EL (cell line): ENCODE measurements around the gene LGR6.
A peak's percentile ranks its signal among the peaks of the same experiment; 100 is the strongest.
"Not testable (repeated sequence)": the region's sequence is repeated elsewhere in the genome, so short reads cannot be mapped to it uniquely, and the experiment has no call there.

ENCODE experiments used
- DNase-seq: peaks from one replicate; pipeline ENCODE4 v3.0.0-alpha.2; 2016

LGR6 gene, protein sequence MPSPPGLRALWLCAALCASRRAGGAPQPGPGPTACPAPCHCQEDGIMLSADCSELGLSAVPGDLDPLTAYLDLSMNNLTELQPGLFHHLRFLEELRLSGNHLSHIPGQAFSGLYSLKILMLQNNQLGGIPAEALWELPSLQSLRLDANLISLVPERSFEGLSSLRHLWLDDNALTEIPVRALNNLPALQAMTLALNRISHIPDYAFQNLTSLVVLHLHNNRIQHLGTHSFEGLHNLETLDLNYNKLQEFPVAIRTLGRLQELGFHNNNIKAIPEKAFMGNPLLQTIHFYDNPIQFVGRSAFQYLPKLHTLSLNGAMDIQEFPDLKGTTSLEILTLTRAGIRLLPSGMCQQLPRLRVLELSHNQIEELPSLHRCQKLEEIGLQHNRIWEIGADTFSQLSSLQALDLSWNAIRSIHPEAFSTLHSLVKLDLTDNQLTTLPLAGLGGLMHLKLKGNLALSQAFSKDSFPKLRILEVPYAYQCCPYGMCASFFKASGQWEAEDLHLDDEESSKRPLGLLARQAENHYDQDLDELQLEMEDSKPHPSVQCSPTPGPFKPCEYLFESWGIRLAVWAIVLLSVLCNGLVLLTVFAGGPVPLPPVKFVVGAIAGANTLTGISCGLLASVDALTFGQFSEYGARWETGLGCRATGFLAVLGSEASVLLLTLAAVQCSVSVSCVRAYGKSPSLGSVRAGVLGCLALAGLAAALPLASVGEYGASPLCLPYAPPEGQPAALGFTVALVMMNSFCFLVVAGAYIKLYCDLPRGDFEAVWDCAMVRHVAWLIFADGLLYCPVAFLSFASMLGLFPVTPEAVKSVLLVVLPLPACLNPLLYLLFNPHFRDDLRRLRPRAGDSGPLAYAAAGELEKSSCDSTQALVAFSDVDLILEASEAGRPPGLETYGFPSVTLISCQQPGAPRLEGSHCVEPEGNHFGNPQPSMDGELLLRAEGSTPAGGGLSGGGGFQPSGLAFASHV

DNA sequence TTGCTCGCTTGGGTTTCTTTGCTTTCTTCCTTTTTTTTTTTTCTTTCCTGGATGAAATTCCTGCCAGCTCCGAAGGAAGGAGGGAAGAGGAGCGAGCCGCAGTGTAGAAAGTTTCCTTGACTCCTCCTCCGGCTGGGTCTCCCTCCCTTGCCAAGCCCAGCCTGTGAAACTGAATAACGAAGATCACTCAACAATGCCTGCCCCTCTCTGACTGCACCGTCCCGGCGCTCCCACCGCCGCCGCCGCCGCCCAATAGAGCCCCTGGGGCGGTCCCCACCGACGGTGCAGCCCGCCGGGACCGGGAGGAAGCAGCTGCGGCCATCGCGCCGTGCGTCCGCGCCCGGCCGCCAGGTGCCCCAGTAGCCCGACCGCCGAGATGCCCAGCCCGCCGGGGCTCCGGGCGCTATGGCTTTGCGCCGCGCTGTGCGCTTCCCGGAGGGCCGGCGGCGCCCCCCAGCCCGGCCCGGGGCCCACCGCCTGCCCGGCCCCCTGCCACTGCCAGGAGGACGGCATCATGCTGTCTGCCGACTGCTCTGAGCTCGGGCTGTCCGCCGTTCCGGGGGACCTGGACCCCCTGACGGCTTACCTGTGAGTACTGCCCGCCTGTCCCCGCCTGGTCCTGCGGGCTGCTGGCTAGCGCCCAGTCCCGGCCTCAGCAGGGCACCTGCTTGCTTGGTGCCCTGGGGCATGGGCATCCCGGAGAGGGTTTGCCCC, at the start of gene LGR6:
LGR6 (plus strand) TSS at position 186 of the 714 bp plus-strand sequence; CDS start at position 377, 191 bp downstream.
- DNase-seq: no peak

DNA sequence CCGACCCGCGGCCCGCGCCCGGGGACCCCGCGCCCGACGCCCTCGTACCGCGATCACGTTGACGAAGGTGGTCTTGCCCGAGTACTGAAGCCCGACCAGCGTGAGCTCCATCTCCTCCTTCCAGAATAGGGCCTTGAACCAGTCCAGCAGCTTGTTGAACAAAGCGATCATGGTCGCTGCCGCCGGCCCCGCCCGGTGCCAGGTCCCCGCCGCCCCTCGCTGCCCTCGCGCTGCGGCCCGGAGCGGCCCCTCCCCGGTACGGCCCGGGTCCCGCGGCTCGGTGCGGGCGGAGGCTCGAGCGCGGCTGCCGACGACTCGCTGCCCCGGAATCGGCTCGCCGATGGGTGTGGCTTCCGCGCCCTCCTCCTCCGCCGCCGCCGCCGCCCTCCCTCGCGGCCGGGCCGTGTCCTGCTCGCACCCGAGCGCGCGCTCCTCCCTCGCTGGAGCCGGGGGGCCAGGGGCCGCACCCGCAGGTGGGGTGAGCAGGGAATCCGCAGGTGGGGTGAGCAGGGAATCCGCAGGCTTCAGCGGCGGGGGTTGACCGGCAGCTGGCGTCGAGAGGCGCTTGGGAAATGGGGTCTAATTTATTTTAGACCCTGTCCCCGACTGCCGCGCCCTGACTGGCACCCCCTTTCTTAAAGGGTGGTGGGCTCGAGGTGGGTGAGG, 49.1 kb upstream of the LGR6 start, which contains the start of gene ARL8A:
ARL8A (minus strand) TSS at position 336 of the 666 bp plus-strand sequence; CDS start at position 171, 165 bp downstream.
- peak; percentile 45 for DNase-seq

DNA sequence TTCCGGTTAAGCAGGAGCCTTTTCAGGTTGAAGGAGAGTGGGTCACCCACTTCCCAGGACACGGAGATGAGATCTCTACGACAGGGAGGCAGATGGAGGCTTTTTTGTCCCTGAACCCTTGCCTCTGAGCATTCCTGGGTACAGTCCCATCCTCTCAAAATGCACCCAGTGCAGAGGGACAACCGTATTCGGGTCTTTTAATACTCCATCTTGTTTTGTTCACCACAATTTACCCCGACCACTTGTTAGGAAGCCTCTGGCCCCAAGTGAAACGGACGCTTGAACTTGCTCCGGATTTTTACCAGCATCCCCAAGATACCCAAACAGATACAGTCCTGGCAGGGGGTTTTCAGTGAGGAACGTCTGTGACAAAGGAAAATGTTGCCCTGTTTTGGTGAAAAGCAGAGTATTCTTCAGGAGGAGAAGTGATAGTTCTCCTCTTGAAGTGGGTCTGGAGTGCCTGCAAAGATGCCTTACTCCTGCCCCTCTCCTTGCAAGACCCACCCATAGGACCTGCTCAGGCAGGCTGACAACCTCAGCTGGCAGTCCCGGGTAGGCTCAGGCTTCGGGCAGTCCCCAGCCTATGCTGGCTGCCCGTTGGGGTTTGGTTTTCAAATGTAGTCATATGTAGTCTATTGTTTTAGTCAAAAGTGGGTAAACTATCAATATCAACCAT, 48.4 kb upstream of the LGR6 start:
- DNase-seq: no peak

DNA sequence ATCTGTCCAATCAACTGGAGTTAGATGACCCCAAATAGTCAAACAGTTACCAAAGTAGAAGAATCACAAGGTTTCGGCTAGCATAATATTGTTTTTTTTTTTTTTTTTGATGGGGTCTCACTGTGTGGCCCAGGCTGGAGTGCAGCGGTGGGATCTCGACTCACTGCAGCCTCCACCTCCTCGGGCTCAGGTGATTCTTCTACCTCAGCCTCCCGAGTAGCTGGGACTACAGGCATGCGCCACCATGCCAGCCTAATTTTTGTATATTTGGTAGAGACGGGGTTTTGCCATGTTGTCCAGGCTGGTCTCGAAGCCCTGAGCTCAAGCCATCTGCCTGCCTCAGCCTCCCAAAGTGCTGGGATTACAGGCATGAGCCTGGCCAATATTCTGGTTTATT, 47.9 kb upstream of the LGR6 start:
- not testable (repeated sequence) for DNase-seq

DNA sequence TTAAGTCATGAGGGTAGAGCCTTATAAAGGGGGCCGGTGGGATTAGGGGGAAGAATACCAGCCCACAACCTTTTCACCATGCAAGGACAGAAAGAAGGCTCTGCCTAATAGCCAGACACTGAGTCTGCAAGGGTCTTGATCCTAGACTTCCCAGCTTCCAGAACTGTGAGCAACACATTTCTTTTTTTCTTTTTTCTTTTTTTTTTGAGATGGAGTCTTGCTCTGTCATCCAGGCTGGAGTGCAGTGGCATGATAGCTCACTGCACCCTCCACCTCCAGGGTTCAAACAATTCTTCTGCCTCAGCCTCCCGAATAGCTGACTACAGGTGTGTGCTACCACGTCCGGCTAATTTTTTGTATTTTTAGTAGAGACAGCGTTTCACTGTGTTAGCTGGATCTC, 47.3 kb upstream of the LGR6 start:
- no peak for DNase-seq

DNA sequence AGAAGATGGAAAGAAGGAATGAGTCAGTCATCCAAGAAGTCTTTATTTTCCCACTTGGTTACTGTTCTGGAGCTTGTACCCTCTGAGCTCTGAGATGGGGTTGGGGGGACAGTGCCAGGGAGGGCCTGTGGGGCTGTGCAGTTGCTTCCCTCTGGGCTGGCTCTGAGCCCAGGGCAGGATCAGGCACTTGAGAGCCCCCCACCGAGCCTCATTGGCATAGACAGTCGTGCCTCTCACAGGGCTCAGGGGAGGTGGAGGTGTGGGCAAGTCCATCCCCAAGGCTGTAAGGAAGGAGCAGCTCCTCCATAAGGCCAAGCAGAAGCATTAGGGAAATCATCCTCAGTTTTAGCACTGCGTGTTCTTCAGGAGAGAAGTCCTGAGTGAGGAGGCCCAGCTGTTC, 46.6 kb upstream of the LGR6 start:
- no peak for DNase-seq

DNA sequence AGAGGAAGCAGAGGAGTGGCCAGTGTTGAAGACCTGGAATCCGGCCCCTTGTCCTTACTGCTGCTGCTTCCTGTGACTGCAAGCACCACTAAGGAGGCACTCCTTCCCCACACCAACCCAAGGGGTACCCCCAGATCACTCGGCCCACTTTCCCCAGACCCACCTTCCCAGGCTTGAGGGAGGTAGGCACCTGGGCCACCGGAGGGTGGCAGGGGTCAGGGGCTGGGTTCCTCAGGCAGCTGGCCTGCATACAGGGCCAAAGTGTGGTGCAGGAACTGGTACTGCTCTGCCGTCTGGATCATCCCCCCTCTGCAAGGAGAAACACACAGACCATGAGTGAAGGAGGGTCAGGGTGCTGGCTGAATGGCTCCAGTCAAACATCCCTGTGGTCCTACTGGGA, 45.2 kb upstream of the LGR6 start:
- DNase-seq: no peak

DNA sequence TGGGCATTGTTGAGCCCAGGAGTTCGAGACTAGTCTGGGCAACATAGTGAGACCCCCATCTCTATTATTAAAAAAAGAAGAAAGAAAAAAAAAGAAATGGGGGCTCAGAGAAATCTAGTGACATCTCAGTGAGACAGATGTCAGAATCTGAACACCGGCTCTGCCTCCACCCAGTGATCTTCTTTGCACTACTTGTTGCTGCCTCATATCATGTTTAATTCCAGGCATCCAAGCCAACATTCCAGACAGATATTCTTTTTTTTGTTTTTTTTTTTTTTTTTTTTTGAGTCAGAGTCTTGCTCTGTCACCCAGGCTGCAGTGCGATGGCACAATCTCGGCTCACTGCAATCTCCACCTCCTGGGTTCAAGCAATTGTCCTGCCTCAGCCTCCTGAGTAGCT, 44.0 kb upstream of the LGR6 start:
- no peak for DNase-seq

DNA sequence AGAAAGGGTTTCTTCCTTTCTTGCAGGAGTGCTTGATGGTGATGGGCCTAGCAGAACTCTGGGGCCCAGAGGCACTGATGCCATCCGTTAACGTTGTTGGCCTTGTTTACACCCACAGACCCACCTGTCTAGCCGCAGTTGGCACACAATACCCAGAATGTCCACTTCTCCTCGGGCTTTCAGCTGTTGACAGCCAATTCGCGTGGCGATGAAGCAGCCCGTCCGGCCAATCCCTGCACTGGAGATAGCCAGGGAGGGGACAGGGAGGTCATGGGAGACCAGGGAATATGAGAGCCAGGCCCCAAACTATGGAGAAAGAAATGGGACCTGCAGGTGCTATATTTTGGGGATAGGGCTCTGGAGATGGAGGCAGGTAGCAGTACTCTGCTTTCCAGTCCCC, 43.4 kb upstream of the LGR6 start:
- DNase-seq: no peak

DNA sequence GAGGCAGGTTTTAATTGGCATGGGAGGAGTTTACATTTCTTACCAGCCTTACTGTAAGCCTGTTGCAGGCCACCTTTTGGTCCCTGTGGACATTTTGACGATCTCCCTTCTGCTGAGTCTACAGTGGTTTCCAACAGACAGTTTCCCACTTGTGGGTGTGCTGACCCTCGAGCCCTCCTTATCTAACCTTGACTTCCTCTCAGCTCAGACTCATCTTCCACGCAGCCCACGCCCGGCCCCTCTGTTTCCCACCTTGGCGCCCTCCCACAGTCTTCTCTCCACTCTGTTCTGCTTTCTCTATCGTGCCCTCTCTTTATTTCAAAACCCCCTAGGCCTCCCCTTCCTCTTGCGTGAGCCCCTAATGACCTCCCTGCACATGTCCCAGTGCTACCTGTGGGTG, 43.0 kb upstream of the LGR6 start:
- no peak for DNase-seq

DNA sequence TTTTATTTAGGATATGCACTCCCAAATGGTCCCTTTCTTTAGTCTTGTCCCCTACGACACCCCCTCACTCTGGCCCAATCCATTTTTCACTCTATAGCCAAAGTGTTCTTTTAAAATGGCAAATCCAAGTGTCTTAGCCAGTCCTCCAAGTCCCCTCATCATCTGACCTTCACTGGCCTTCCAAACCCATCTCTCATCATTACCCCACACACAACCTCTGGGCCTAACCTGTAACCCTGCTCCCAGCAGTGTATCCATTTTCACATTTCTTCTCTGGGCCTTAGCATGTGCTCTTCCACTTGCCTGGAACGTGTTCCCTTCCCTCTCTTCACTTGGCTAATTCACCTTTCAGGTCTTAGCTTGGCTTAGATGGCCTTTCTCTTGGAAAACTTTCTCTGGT, 42.6 kb upstream of the LGR6 start:
- no peak for DNase-seq

DNA sequence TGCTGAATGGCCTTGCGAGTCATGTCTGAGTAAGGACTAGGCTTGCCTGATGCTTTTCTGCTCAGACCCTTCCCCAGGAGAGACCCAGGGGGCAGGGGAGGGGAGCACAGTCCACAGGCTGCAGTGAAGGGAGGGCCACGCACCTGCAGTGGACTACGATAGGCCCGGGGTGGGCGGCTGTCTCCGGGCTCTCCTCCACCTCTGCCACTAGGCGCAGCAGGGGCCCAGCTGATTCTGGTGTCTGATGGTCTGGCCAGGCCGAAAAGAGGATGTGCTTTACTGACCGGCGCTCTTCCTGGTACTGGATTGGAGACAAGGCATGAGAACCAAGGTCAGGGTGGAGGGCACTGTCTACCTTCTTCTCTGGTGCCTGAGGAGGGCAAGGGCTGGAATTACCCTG, 41.2 kb upstream of the LGR6 start:
- DNase-seq: no peak

DNA sequence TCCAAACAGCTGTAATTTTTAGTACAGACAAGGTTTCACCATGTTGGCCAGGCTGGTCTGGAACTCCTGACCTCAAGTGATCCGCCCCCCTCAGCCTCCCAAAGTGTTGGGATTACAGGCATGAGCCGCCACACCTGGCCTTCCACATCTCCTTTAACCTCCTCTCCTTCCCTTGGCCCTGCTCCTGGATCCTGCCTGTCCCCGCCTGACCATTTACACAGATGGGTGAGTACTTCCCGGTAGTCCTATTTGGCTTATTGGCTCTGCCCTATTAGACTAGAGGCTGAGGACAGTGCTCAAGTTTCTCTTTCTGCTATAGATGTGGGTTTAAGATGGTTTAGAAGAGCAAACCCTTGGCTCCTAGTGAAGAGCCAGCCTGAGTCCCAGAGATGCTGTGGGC, 40.3 kb upstream of the LGR6 start:
- DNase-seq: no peak

DNA sequence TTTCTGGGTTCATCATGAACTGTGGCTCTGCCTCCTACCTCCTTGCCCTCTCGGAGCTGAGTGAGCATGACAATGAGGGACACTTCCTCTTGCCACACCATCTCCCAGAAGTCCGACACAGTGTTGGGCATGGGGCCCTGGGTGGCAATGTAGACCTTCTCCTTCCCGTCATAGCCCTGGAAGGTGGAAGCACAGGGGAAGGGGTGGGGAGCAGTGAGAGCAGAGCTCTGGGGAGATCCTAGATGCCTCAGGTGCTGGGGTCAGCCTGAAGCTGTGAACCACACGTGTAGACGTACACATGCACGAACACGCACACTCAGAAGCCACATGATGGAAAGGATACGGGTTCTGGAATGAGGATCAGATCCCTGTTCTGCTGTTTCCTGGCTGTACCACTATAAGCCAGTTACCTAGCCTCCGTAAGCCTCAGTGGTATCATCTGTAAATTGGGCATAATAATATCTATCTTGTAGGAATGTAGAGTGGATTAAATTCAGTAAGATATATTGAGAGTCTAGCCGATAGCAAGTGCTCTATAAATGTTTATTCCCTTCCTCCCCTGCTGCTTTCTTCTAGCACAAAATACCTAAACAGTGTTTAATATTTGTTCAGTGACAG, 39.3 kb upstream of the LGR6 start:
- DNase-seq: no peak

DNA sequence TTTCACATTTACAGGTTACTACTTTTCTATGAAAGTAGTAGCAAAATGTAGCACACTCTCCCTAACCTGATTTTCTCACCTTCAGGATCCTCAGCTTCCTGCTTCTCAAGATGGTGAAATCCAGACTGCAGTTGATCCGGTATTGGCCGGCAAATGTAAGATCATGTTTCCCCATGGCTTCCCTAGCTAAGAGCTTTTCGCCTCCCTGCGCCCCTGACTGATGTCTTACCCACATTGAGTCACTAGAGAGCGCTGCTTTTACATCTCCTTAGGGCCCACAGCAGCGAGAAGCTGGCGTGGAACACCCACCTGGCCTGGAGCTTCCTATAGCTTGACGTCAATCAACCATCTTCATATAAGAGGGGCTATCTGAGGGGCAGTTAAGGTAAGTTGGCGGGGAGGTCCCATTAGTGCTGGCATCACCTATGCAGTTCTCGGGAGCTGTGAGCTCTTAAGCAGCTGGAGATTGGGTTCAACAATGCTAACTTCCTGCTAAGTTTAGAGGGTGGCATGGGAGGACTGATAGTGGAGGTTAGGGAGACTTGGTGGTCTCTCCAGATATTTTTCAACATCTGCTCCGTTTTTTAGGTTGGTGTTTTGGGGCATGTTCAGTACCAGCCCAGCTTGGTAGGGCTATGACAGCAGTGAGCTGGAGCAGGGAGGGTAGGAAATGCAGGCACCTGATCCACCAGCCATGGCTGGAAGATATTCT, 38.7 kb upstream of the LGR6 start:
- peak; percentile 60 for DNase-seq

DNA sequence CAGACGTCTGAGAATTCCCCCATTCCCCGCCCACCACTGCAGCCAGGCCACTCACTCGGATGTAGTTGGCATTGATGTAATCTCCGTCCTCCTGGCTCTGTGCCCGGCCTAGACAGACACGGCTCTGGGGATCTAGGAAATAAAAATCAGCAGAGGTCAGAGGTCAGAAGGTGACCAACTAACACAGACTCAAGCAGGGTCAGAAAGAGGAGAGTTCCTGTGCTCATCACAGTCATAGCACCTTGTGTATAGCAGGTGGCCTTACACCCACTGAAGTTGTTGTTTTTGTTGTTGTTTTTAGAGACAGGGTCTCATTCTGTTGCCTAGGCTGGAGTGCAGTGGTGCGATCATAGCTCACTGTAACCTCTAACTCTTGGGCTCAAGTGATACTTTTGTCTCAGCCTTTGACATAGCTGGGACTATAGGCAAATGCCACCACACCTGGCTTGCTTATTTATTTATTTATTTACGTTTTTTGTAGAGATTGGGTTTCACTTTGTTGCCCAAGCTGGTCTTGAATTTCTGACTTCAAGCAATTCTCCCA, 38.0 kb upstream of the LGR6 start:
- DNase-seq: peak; percentile 61

DNA sequence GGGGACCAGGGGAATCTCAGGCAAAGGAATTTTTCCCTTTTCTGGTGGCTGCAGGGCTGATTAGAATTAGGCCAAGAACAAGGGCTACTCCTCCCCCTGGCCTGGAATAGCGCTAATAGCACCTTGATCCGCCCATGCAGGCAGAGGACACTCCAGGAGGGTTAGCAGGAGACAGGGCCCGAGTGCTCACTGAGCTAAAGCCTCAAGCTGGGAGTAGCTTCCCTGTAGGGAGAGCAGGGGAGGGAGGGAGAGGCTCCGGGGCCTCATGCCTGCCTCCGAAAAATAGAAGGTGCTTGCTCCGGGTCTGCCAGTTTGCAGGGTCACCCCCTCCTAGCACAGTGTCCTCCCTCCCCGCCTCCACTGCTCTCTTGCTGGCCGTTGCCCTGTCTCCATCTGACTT, 37.0 kb upstream of the LGR6 start:
- no peak for DNase-seq

DNA sequence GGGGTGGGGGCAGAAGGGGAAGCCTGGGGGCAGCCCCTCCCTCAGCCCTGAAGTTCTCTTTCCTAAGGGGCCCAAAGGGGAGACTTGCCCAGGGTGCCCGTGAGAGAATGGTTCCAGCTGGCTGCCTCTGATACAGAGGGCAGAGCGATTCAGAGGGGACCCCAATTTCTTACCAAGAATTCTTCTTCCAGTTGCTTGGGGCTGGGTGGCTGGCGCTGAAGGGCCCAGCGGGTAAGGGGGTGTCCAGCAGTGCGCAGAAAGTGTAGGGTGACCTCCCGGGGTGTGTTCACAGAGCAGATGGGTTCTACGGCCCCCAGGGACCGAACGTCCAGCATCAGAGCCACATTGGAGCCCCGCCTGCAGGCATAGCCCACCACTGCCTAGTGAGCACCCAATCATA, 35.7 kb upstream of the LGR6 start:
- no peak for DNase-seq

DNA sequence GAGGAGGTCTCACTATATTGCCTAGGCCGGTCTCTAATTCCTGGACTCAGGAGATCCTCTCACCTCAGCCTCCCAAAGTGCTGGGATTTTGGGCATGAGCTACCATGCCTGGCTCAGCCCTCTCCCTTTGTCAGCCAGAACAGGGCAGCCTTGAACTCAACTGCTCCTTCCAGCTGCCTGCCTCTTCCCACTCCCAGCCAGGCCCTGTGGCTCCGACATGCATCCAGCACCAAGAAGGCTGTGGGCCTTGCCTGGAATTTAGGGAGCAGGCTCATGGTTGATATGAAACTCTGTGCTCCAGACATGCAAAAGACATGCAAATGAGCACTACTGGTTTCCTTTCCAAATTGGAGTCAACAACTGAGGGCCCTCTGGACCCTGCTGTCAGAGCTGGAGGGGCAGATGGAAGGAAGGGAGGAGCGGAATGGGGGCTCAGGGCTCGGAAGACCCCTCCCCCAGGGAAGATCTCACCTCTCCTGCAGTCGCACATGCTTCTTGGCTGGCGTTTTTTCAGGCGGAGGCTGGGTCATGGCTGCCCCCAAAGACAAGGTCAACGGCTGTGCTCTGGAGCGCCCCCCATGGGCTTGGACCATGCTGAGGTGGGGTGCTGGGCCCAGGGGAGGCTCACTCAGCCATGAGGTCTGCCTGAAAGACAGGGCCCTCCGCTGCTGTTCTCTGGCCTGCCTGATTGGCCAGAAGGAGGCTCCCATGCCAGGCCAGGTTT, 34.6 kb upstream of the LGR6 start:
- no peak for DNase-seq
